Fibroblast of skin of left biceps (primary cell): Measurements from ENCODE around the gene PNN.
A peak's percentile ranks its signal among the peaks of the same experiment; 100 is the strongest.
"Not testable (repeated sequence)": the region's sequence is repeated elsewhere in the genome, so short reads cannot be mapped to it uniquely, and the experiment has no call there.

Experiments used
- DNase-seq, 2 experiments: peaks; one replicate each; pipeline ENCODE4 v3.0.0-alpha.2; 2013; ENCODE audit warnings: low read depth in 2 of 2

Gene PNN

GRCh38 chr14:39174560-39175444 lies at the start of gene PNN:
Gene PNN, plus strand, starts transcription at chr14:39175254. Its CDS starts 26 bp downstream, at chr14:39175280.
- DNase-seq: peak; percentile 99

- not testable (repeated sequence) for DNase-seq
Measured at GRCh38 chr14:39137835-39138234, 37.2 kb upstream of the PNN start.

- no peak for DNase-seq
Measured at GRCh38 chr14:39138440-39138839, 36.6 kb upstream of the PNN start.

GRCh38 chr14:39140170-39140569 lies 34.9 kb upstream of the PNN start:
- DNase-seq: no peak

- DNase-seq: not testable (repeated sequence)
Measured at GRCh38 chr14:39141623-39142022, 33.4 kb upstream of the PNN start.

- not testable (repeated sequence) for DNase-seq
Measured at GRCh38 chr14:39143226-39143625, 31.8 kb upstream of the PNN start.

GRCh38 chr14:39145266-39145966 lies 29.6 kb upstream of the PNN start:
- DNase-seq: no peak

GRCh38 chr14:39154594-39155189 lies 20.4 kb upstream of the PNN start:
- no peak for DNase-seq

GRCh38 chr14:39157491-39157890 lies 17.6 kb upstream of the PNN start:
- DNase-seq: no peak

- no peak for DNase-seq
Measured at GRCh38 chr14:39158222-39158858, 16.7 kb upstream of the PNN start.

GRCh38 chr14:39160494-39160893 lies 14.6 kb upstream of the PNN start:
- DNase-seq: no peak

- not testable (repeated sequence) for DNase-seq
Measured at GRCh38 chr14:39167797-39168320, 7.2 kb upstream of the PNN start.

- DNase-seq: no peak
Measured at GRCh38 chr14:39168591-39168990, 6.5 kb upstream of the PNN start.

GRCh38 chr14:39169541-39169900 lies 5.5 kb upstream of the PNN start:
- DNase-seq: no peak

- DNase-seq: no peak
Measured at GRCh38 chr14:39173198-39173597, 1.9 kb upstream of the PNN start.

- DNase-seq: peak in 1 of 2 experiments; percentile 1
Measured at GRCh38 chr14:39175445-39176262, 600 bp downstream of the PNN start.

GRCh38 chr14:39176263-39177167 lies 1.5 kb downstream of the PNN start:
- DNase-seq: no peak

- no peak for DNase-seq
Measured at GRCh38 chr14:39177168-39177545, 2.1 kb downstream of the PNN start.

- no peak for DNase-seq
Measured at GRCh38 chr14:39179042-39179441, 4.0 kb downstream of the PNN start.

- DNase-seq: no peak
Measured at GRCh38 chr14:39180553-39180952, 5.5 kb downstream of the PNN start.
